ENCODE results near the gene TMEM235. TPM values are rescaled to one million over a fixed set of nuclear protein-coding genes. Genes with fewer than 3 reads are reported as not detected.

Gene TMEM235
- total and polyA plus RNA-seq, 2 experiments from 2014 or later: not detected

GRCh38 chr17:78206298-78206697 lies 25.1 kb upstream of the TMEM235 start:
- Histone ChIP-seq H3K36me3 (ENCODE audit: insufficient read depth) (no peaks in the 10 kb centered on the region), H4K20me1 (replicated peaks; ENCODE audit: insufficient read depth) (peaks cover 1% of the 10 kb centered on the region), H3K4me1 (ENCODE audit: insufficient read depth) (no peaks in the 10 kb centered on the region), H3K27ac (ENCODE audit: low read depth) (no peak overlapping the region), H3K9me2 (ENCODE audit: insufficient read depth) (no peaks in the 10 kb centered on the region), H3K4me3 (no peak overlapping the region), H2AFZ (no peak overlapping the region), H3F3A (replicated peaks; ENCODE audit: low read depth) (no peaks in the 10 kb centered on the region), H3K79me2 (replicated peaks; ENCODE audit: insufficient read depth) (no peaks in the 10 kb centered on the region), H3K27me3 (ENCODE audit: insufficient read depth) (no peaks in the 10 kb centered on the region), H3K4me2 (no peak overlapping the region)
- DNase-seq (ENCODE audit: low spot score): peak; percentile 51
- Mint-ChIP-seq H3K4me1 (no peaks in the 10 kb centered on the region; the same call in 2 of the 3 replicates), H3K4me3 (no peak overlapping the region), H3K27me3 (ENCODE audit: insufficient read depth, low read depth, poor library complexity) (peaks cover 5% of the 10 kb centered on the region), H3K9me3 (no peaks in the 10 kb centered on the region), H3K27ac (no peak overlapping the region), H3K36me3 (ENCODE audit: low read depth) (peaks cover 10% of the 10 kb centered on the region; the same call in 1 of the 3 replicates)
- TF ChIP-seq CTCF (conservative IDR thresholded peaks at IDR 0.05; ENCODE audit: low read depth in 2 of 2) (peak; percentile 29 to 39; a peak in 3 of 4 replicates), EZH2phosphoT487 (IDR thresholded peaks at IDR 0.05; ENCODE audit: unreplicated experiment) (no peak)
- peak; percentile 88 for ATAC-seq

GRCh38 chr17:78208486-78208885 lies 22.9 kb upstream of the TMEM235 start:
- Mint-ChIP-seq H3K27ac (no peak overlapping the region), H3K27me3 (ENCODE audit: insufficient read depth, low read depth, poor library complexity) (peaks cover 7% of the 10 kb centered on the region), H3K9me3 (no peaks in the 10 kb centered on the region), H3K4me3 (no peak overlapping the region), H3K36me3 (ENCODE audit: low read depth) (peaks cover 8% of the 10 kb centered on the region; the same call in 1 of the 3 replicates), H3K4me1 (no peaks in the 10 kb centered on the region; the same call in 2 of the 3 replicates)
- DNase-seq (ENCODE audit: low spot score) (no peak), ATAC-seq (no peak)
- no peak overlapping the region for H3K4me2 ChIP-seq
- H3K27me3 ChIP-seq (ENCODE audit: insufficient read depth): no peaks in the 10 kb centered on the region
- H4K20me1 ChIP-seq (replicated peaks; ENCODE audit: insufficient read depth): no peaks in the 10 kb centered on the region; the same call in 1 of the 2 replicates
- no peak overlapping the region for H2AFZ ChIP-seq
- no peaks in the 10 kb centered on the region for H3F3A ChIP-seq (replicated peaks; ENCODE audit: low read depth)
- no peaks in the 10 kb centered on the region for H3K79me2 ChIP-seq (replicated peaks; ENCODE audit: insufficient read depth)
- H3K4me1 ChIP-seq (ENCODE audit: insufficient read depth): no peaks in the 10 kb centered on the region
- no peak overlapping the region for H3K27ac ChIP-seq (ENCODE audit: low read depth)
- H3K9me2 ChIP-seq (ENCODE audit: insufficient read depth): no peaks in the 10 kb centered on the region
- H3K36me3 ChIP-seq (ENCODE audit: insufficient read depth): no peaks in the 10 kb centered on the region
- no peak overlapping the region for H3K4me3 ChIP-seq
- TF ChIP-seq REST (IDR thresholded peaks at IDR 0.05; ENCODE audit: unreplicated experiment) (no peak), ZNF114 (CRISPR knock-in tag; IDR thresholded peaks at IDR 0.05) (no peak), JUNB (IDR thresholded peaks at IDR 0.05; ENCODE audit: unreplicated experiment) (no peak), POLR2AphosphoS5 (IDR thresholded peaks at IDR 0.05; ENCODE audit: low read depth) (no peak), ETS1 (IDR thresholded peaks at IDR 0.05) (no peak), EZH2 (IDR thresholded peaks at IDR 0.05; ENCODE audit: low read depth, unreplicated experiment) (no peak), STAT1 (IDR thresholded peaks at IDR 0.05; ENCODE audit: unreplicated experiment) (no peak), CTCF (conservative IDR thresholded peaks at IDR 0.05; ENCODE audit: low read depth in 2 of 2) (no peak), ZNF331 (CRISPR knock-in tag; IDR thresholded peaks at IDR 0.05; ENCODE audit: low read depth) (no peak), CREB1 (CRISPR knock-in tag; IDR thresholded peaks at IDR 0.05; ENCODE audit: low read depth) (no peak)
